Thyroid gland (tissue), 4 donors: ENCODE data around the gene GALNT17. TPM values are rescaled to one million over a fixed set of nuclear protein-coding genes. Genes with fewer than 3 reads are reported as not detected.

ENCODE experiments used
- DNase-seq, 2 donors: peaks; one replicate each; pipeline ENCODE4 v3.0.0-alpha.2; 2019
- H3K27ac ChIP-seq, 3 donors: fragments of 200-600 bp; sonication (generic); 1 replicate in 2 of 3; 2 replicates in 1 of 3; pipeline ENCODE4 v1.5.1; 2016 to 2019; ENCODE audit warnings: mild to moderate bottlenecking in 1 of 3, moderate library complexity in 1 of 3
- H3K27me3 ChIP-seq: fragments of 200-600 bp; sonication (generic); one replicate; pipeline ENCODE4 v1.5.1; 2019
- H3K36me3 ChIP-seq, 2 donors: fragments of 200-600 bp; sonication (generic); one replicate each; pipeline ENCODE4 v1.5.1; 2016 to 2019
- H3K4me1 ChIP-seq, 2 donors: fragments of 200-600 bp; sonication (generic); one replicate each; pipeline ENCODE4 v1.5.1; 2017 to 2019
- H3K4me3 ChIP-seq, 3 donors: fragments of 200-600 bp; sonication (generic); replicated peaks in 1 of 3; 1 replicate in 2 of 3; 2 replicates in 1 of 3; pipeline ENCODE4 v1.5.1; 2016; ENCODE audit warnings: mild to moderate bottlenecking in 1 of 3
- H3K9me3 ChIP-seq: fragments of 200-600 bp; sonication (generic); one replicate; pipeline ENCODE4 v1.5.1; 2017
- POLR2A ChIP-seq, 2 donors: fragments of 450-650 bp; IDR thresholded peaks; one replicate each; pipeline ENCODE4 v1.6.1; 2017; ENCODE audit warnings: antibody characterized with exemption in 2 of 2, mild to moderate bottlenecking in 2 of 2, moderate library complexity in 1 of 2
- WGBS, 2 donors: methylation state at CpG; one replicate each; pipeline ENCODE4 v1.1.5; 2017; 5-methylcytosine and 5-hydroxymethylcytosine counted together
- intact Hi-C: fragments of 100-400 bp; cut with DNase I; formaldehyde crosslinking; loops from one replicate; pipeline ENCODE4 v1.15.1; 2023
- total RNA-seq, 4 donors: library from RNA; depleted of rRNA; stranded (reverse); fragments of >200 nt; gene quantifications; one replicate each; pipeline ENCODE4 v1.2.3, GENCODE V29; 2016
- TF ChIP-seq, protein P1 (sequence below), 6 experiments: fragments of 200-600 bp in 3 of 6; fragments of 450-650 bp in 3 of 6; sonication (generic) in 3 of 6; IDR thresholded peaks; one replicate each; pipeline ENCODE4 v1.5.1; 2016 to 2019; ENCODE audit warnings: antibody characterized with exemption in 6 of 6, mild to moderate bottlenecking in 2 of 6, inconsistent platforms in 1 of 6, moderate library complexity in 1 of 6

Gene GALNT17
- total RNA-seq, 4 donors from 2014 or later: 5.8 to 63.8 (median 37.1) TPM

DNA sequence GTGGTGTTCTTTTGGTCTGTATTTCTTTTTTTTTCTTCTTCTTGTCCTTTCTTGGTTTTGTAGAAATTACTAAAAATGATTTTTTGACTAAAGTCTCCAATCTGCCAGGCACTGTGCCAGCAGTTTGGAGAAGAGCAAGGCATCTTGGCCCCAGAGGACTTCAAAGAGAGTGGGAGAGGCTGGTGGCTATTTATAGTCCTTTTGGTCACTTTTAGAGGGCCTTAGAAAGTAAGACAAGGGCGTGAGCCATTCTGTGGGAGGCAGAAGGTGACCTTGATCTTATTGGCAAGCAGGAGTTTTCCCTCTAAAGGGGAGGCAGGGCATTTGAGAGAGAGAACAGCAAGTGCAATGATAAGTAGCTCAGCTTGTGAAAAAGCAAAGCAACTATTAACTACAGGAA lies 211.9 kb downstream of the GALNT17 start:
- WGBS, 2 donors: 43 to 61% methylated on average over 1 of the region's 1 CpG
- no peak for DNase-seq
- no peak overlapping the region for H3K27ac ChIP-seq
- TF ChIP-seq POLR2A (IDR thresholded peaks at IDR 0.05): no peak
- TF ChIP-seq, protein P1, sequence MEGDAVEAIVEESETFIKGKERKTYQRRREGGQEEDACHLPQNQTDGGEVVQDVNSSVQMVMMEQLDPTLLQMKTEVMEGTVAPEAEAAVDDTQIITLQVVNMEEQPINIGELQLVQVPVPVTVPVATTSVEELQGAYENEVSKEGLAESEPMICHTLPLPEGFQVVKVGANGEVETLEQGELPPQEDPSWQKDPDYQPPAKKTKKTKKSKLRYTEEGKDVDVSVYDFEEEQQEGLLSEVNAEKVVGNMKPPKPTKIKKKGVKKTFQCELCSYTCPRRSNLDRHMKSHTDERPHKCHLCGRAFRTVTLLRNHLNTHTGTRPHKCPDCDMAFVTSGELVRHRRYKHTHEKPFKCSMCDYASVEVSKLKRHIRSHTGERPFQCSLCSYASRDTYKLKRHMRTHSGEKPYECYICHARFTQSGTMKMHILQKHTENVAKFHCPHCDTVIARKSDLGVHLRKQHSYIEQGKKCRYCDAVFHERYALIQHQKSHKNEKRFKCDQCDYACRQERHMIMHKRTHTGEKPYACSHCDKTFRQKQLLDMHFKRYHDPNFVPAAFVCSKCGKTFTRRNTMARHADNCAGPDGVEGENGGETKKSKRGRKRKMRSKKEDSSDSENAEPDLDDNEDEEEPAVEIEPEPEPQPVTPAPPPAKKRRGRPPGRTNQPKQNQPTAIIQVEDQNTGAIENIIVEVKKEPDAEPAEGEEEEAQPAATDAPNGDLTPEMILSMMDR (IDR thresholded peaks at IDR 0.05): no peak
- H3K4me1 ChIP-seq: no peaks in the 10 kb centered on the region
- intact Hi-C loops: no loop called here
- no peaks in the 10 kb centered on the region for H3K27me3 ChIP-seq
- no peak overlapping the region for H3K4me3 ChIP-seq
- no peaks in the 10 kb centered on the region for H3K9me3 ChIP-seq
- no peaks in the 10 kb centered on the region for H3K36me3 ChIP-seq

DNA sequence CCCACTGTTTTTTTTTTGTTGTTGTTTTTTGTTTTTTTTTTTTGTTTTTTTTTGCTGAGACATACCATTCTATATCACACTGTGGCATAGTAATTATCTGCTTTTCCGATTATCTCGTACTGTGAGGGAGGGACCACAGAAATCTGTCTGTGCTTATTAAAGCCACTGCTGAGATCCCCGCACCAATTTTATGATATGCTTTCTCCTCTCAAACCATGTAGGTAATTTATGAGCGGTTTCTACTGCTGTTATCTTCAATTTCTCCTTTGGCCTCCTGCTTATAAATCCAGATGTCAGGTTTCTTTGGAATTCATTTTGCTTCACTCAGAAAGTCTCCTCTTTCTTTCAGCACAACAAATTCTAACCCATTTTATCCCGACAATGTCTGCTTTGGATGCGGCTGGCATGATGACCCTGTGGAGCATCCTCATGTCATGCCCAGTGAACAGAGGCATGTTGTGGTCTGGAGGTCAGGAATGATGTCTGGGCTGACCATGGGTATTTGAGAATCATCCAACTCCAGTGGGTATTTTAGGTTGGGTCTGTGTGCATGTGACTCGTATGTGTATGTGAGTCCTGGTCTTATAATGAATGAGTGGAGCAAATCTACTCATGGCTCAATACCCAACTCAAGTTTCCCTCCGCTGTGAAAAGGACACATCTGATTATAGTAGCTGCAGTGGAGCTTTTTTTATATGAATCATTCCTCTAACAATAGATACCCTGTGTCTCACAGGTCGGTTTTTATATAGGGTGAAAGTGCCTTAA lies 213.4 kb downstream of the GALNT17 start:
- no peaks in the 10 kb centered on the region for H3K9me3 ChIP-seq
- DNase-seq: no peak
- no peak overlapping the region for H3K4me3 ChIP-seq
- WGBS, 2 donors: 85 to 88% methylated on average over 9 of the region's 9 CpGs
- H3K27me3 ChIP-seq: no peaks in the 10 kb centered on the region
- no peak for TF ChIP-seq POLR2A (IDR thresholded peaks at IDR 0.05)
- TF ChIP-seq, protein P1 (IDR thresholded peaks at IDR 0.05): no peak
- intact Hi-C loops: no loop called here
- H3K27ac ChIP-seq: no peak overlapping the region
- peaks cover 0 to 7% of the 10 kb centered on the region in 2 donors for H3K4me1 ChIP-seq
- H3K36me3 ChIP-seq: no peaks in the 10 kb centered on the region

GRCh38 chr7:71348821-71349681 lies 217.1 kb downstream of the GALNT17 start:
- intact Hi-C loops: no loop called here
- WGBS, 2 donors: 51 to 57% methylated on average over 16 of the region's 16 CpGs
- Histone ChIP-seq H3K4me3 (no peak overlapping the region), H3K36me3 (no peaks in the 10 kb centered on the region), H3K27ac (no peak overlapping the region), H3K27me3 (no peaks in the 10 kb centered on the region), H3K4me1 (peaks cover 0 to 7% of the 10 kb centered on the region in 2 donors), H3K9me3 (no peaks in the 10 kb centered on the region)
- DNase-seq: no peak
- TF ChIP-seq POLR2A (IDR thresholded peaks at IDR 0.05): no peak
- TF ChIP-seq, protein P1 (IDR thresholded peaks at IDR 0.05): no peak

- TF ChIP-seq, protein P1 (IDR thresholded peaks at IDR 0.05): no peak
- no peak for TF ChIP-seq POLR2A (IDR thresholded peaks at IDR 0.05)
- Histone ChIP-seq H3K27ac (no peak overlapping the region), H3K9me3 (no peaks in the 10 kb centered on the region), H3K4me3 (no peak overlapping the region), H3K27me3 (no peaks in the 10 kb centered on the region), H3K4me1 (peaks cover 0 to 7% of the 10 kb centered on the region in 2 donors), H3K36me3 (no peaks in the 10 kb centered on the region)
- no peak for DNase-seq
- 75 to 88% methylated on average over 5 of the region's 5 CpGs for WGBS, 2 donors
- intact Hi-C loops: no loop called here
These were observed 217.9 kb downstream of the GALNT17 start for GRCh38 chr7:71349682-71350481.
